Activated naive CD4-positive, alpha-beta T cell treated with anti-CD3 and anti-CD28 coated beads, Interleukin-2, amount 10 ng/mL, durations not matched to agents 7 days and 5 days (primary cell): Measurements from ENCODE around the gene CAMK2N1.

Source experiments
- CTCF ChIA-PET: fragments of 350-600 bp; sonication (Branson Sonifier 250); formaldehyde crosslinking; loops from one replicate; lab custom pipeline; 2021; ENCODE audit warnings: antibody characterized with exemption; lab: Charles Lee
- DNase-seq: peaks from one replicate; pipeline ENCODE4 v3.0.0-alpha.2; 2020
- H3K27ac Mint-ChIP-seq: one replicate; pipeline ENCODE4 v1.8.0; 2021; ENCODE audit warnings: mild to moderate bottlenecking, moderate library complexity, mixed read lengths
- H3K27me3 Mint-ChIP-seq: one replicate; pipeline ENCODE4 v1.8.0; 2021; ENCODE audit warnings: mild to moderate bottlenecking, mixed read lengths
- H3K36me3 Mint-ChIP-seq: one replicate; pipeline ENCODE4 v1.8.0; 2021; ENCODE audit warnings: mixed read lengths
- H3K4me1 Mint-ChIP-seq: one replicate; pipeline ENCODE4 v1.8.0; 2021; ENCODE audit warnings: mixed read lengths
- H3K4me3 Mint-ChIP-seq: one replicate; pipeline ENCODE4 v1.8.0; 2021; ENCODE audit warnings: mild to moderate bottlenecking, moderate library complexity, mixed read lengths
- H3K9me3 Mint-ChIP-seq: one replicate; pipeline ENCODE4 v1.8.0; 2021; ENCODE audit warnings: mixed read lengths

The CAMK2N1 gene

GRCh38 chr1:20491866-20492265, 5.9 kb upstream of the CAMK2N1 start:
- no peaks in the 10 kb centered on the region for H3K36me3 Mint-ChIP-seq
- H3K4me3 Mint-ChIP-seq, result no peak overlapping the region
- no peak overlapping the region for H3K27ac Mint-ChIP-seq
- CTCF ChIA-PET, result interaction anchor here (0.9 to 3.1 kb wide), 5 partner anchors 12 to 574 kb away, joined by 3 to 14 read pairs (median 4); no protein-coding TSS in a partner anchor
- no peaks in the 10 kb centered on the region for H3K4me1 Mint-ChIP-seq
- H3K9me3 Mint-ChIP-seq, result no peaks in the 10 kb centered on the region
- DNase-seq, result no peak
- H3K27me3 Mint-ChIP-seq, result peaks cover 69% of the 10 kb centered on the region

- Mint-ChIP-seq H3K27me3 (peaks cover 76% of the 10 kb centered on the region), H3K27ac (no peak overlapping the region), H3K9me3 (no peaks in the 10 kb centered on the region), H3K4me3 (no peak overlapping the region), H3K36me3 (no peaks in the 10 kb centered on the region), H3K4me1 (no peaks in the 10 kb centered on the region)
- CTCF ChIA-PET, result interaction anchor here (0.7 to 3.6 kb wide), 7 partner anchors 16 to 574 kb away, joined by 3 to 14 read pairs (median 4); no protein-coding TSS in a partner anchor
- no peak for DNase-seq
Observed at GRCh38 chr1:20491178-20491577, 5.2 kb upstream of the CAMK2N1 start.

GRCh38 chr1:20487236-20487590, 1.2 kb upstream of the CAMK2N1 start:
- H3K9me3 Mint-ChIP-seq, result no peaks in the 10 kb centered on the region
- CTCF ChIA-PET, result no interaction called here
- peak overlapping the region; percentile 48 for H3K4me3 Mint-ChIP-seq
- H3K27me3 Mint-ChIP-seq, result peaks cover 97% of the 10 kb centered on the region
- H3K36me3 Mint-ChIP-seq, result peaks cover 2% of the 10 kb centered on the region
- peaks cover 13% of the 10 kb centered on the region for H3K4me1 Mint-ChIP-seq
- no peak overlapping the region for H3K27ac Mint-ChIP-seq
- no peak for DNase-seq

- CTCF ChIA-PET, result no interaction called here
- no peak overlapping the region for H3K27ac Mint-ChIP-seq
Observed at GRCh38 chr1:20486457-20487235, 636 bp upstream of the CAMK2N1 start.

GRCh38 chr1:20484519-20485462, 1.2 kb downstream of the CAMK2N1 start:
- CTCF ChIA-PET, result interaction anchor here (2.1 kb wide), 1 partner anchor 9 kb away, joined by 9 read pairs; no protein-coding TSS in a partner anchor
- Mint-ChIP-seq H3K36me3 (peaks cover 2% of the 10 kb centered on the region), H3K4me3 (peak overlapping the region; percentile 59), H3K27ac (no peak overlapping the region), H3K27me3 (peaks cover 97% of the 10 kb centered on the region), H3K9me3 (no peaks in the 10 kb centered on the region), H3K4me1 (peaks cover 13% of the 10 kb centered on the region)
- no peak for DNase-seq

More at GRCh38 chr1:20486457-20487235, 636 bp upstream of the CAMK2N1 start:
- peaks cover 2% of the 10 kb centered on the region for H3K36me3 Mint-ChIP-seq
- peak; percentile 21 for DNase-seq
- H3K4me3 Mint-ChIP-seq, result peak overlapping the region; percentile 48
- H3K4me1 Mint-ChIP-seq, result peaks cover 13% of the 10 kb centered on the region
- no peaks in the 10 kb centered on the region for H3K9me3 Mint-ChIP-seq
- H3K27me3 Mint-ChIP-seq, result peaks cover 97% of the 10 kb centered on the region

- Mint-ChIP-seq H3K9me3 (no peaks in the 10 kb centered on the region), H3K36me3 (peaks cover 2% of the 10 kb centered on the region), H3K4me3 (peak overlapping the region; percentile 59), H3K4me1 (peaks cover 13% of the 10 kb centered on the region), H3K27ac (no peak overlapping the region), H3K27me3 (peaks cover 97% of the 10 kb centered on the region)
- CTCF ChIA-PET, result interaction anchor here (1.0 to 2.1 kb wide), 2 partner anchors 10 to 122 kb away, joined by 4 to 9 read pairs; no protein-coding TSS in a partner anchor
- no peak for DNase-seq
Observed at GRCh38 chr1:20483833-20484518, 2.0 kb downstream of the CAMK2N1 start.

GRCh38 chr1:20483098-20483832, 2.7 kb downstream of the CAMK2N1 start:
- Mint-ChIP-seq H3K9me3 (no peaks in the 10 kb centered on the region), H3K4me1 (peaks cover 13% of the 10 kb centered on the region), H3K27ac (no peak overlapping the region), H3K36me3 (peaks cover 2% of the 10 kb centered on the region), H3K27me3 (peaks cover 94% of the 10 kb centered on the region), H3K4me3 (peak overlapping the region; percentile 27)
- no peak for DNase-seq
- CTCF ChIA-PET, result interaction anchor here (1.0 to 2.1 kb wide), 2 partner anchors 11 to 121 kb away, joined by 4 to 9 read pairs; no protein-coding TSS in a partner anchor

- DNase-seq, result no peak
- no peaks in the 10 kb centered on the region for H3K9me3 Mint-ChIP-seq
- no peak overlapping the region for H3K27ac Mint-ChIP-seq
- H3K27me3 Mint-ChIP-seq, result peaks cover 94% of the 10 kb centered on the region
- CTCF ChIA-PET, result no interaction called here
- peaks cover 2% of the 10 kb centered on the region for H3K36me3 Mint-ChIP-seq
- H3K4me3 Mint-ChIP-seq, result no peak overlapping the region
- H3K4me1 Mint-ChIP-seq, result peaks cover 13% of the 10 kb centered on the region
Observed at GRCh38 chr1:20481643-20482498, 4.1 kb downstream of the CAMK2N1 start.

GRCh38 chr1:20480951-20481617, 4.9 kb downstream of the CAMK2N1 start:
- no peak for DNase-seq
- H3K27me3 Mint-ChIP-seq, result peaks cover 94% of the 10 kb centered on the region
- no peaks in the 10 kb centered on the region for H3K9me3 Mint-ChIP-seq
- H3K4me3 Mint-ChIP-seq, result no peak overlapping the region
- H3K27ac Mint-ChIP-seq, result no peak overlapping the region
- H3K36me3 Mint-ChIP-seq, result peaks cover 2% of the 10 kb centered on the region
- peaks cover 13% of the 10 kb centered on the region for H3K4me1 Mint-ChIP-seq
- CTCF ChIA-PET, result interaction anchor here (2.2 kb wide), 1 partner anchor 11 kb away, joined by 5 read pairs; no protein-coding TSS in a partner anchor

GRCh38 chr1:20480243-20480944, 5.6 kb downstream of the CAMK2N1 start:
- no peaks in the 10 kb centered on the region for H3K9me3 Mint-ChIP-seq
- H3K36me3 Mint-ChIP-seq, result no peaks in the 10 kb centered on the region
- H3K27me3 Mint-ChIP-seq, result peaks cover 95% of the 10 kb centered on the region
- CTCF ChIA-PET, result interaction anchor here (2.2 kb wide), 1 partner anchor 12 kb away, joined by 5 read pairs; no protein-coding TSS in a partner anchor
- H3K27ac Mint-ChIP-seq, result no peak overlapping the region
- H3K4me3 Mint-ChIP-seq, result no peak overlapping the region
- no peak for DNase-seq
- peaks cover 10% of the 10 kb centered on the region for H3K4me1 Mint-ChIP-seq

GRCh38 chr1:20479840-20480239, 6.2 kb downstream of the CAMK2N1 start:
- no peaks in the 10 kb centered on the region for H3K9me3 Mint-ChIP-seq

More at GRCh38 chr1:20479840-20480239, 6.2 kb downstream of the CAMK2N1 start:
- Mint-ChIP-seq H3K36me3 (no peaks in the 10 kb centered on the region), H3K4me1 (peaks cover 8% of the 10 kb centered on the region), H3K4me3 (no peak overlapping the region), H3K27ac (no peak overlapping the region), H3K27me3 (peaks cover 96% of the 10 kb centered on the region)
- DNase-seq, result no peak
- CTCF ChIA-PET, result interaction anchor here (2.2 kb wide), 1 partner anchor 12 kb away, joined by 5 read pairs; no protein-coding TSS in a partner anchor
